CD4-positive, alpha-beta T cell treated with Interleukin-15 for 4 hours (primary cell): ENCODE results near the gene CX3CR1.
"Not testable (repeated sequence)": the region's sequence is repeated elsewhere in the genome, so short reads cannot be mapped to it uniquely, and the experiment has no call there.

ENCODE experiments used
- DNase-seq: peaks from one replicate; pipeline ENCODE4 v3.0.0-alpha.2; 2020; ENCODE audit warnings: low spot score

CX3CR1 gene

GRCh38 chr3:39267631-39268548 lies 11.9 kb downstream of the CX3CR1 start:
- DNase-seq = peak; percentile 83

- DNase-seq = no peak
Observed at GRCh38 chr3:39264053-39264452, 15.8 kb downstream of the CX3CR1 start.

GRCh38 chr3:39263576-39263975 lies 16.3 kb downstream of the CX3CR1 start:
- no peak for DNase-seq

GRCh38 chr3:39262846-39263245 lies 17.0 kb downstream of the CX3CR1 start:
- DNase-seq = no peak

GRCh38 chr3:39261726-39262125 lies 18.1 kb downstream of the CX3CR1 start:
- DNase-seq = no peak

- DNase-seq = peak; percentile 68
Observed at GRCh38 chr3:39260957-39261356, 18.9 kb downstream of the CX3CR1 start.

GRCh38 chr3:39260318-39260717 lies 19.5 kb downstream of the CX3CR1 start:
- no peak for DNase-seq

- no peak for DNase-seq
Observed at GRCh38 chr3:39255503-39256325, 24.1 kb downstream of the CX3CR1 start.

GRCh38 chr3:39254806-39255449 lies 24.9 kb downstream of the CX3CR1 start:
- no peak for DNase-seq

- DNase-seq = no peak
Observed at GRCh38 chr3:39251576-39251975, 28.3 kb downstream of the CX3CR1 start.

GRCh38 chr3:39250116-39250747 lies 29.6 kb downstream of the CX3CR1 start:
- no peak for DNase-seq

- no peak for DNase-seq
Observed at GRCh38 chr3:39249453-39250115, 30.3 kb downstream of the CX3CR1 start.

GRCh38 chr3:39241561-39241960 lies 38.3 kb downstream of the CX3CR1 start:
- DNase-seq = no peak

GRCh38 chr3:39237027-39237426 lies 42.8 kb downstream of the CX3CR1 start:
- DNase-seq = no peak

- DNase-seq = peak; percentile 68
Observed at GRCh38 chr3:39234651-39235050, 45.2 kb downstream of the CX3CR1 start.

- no peak for DNase-seq
Observed at GRCh38 chr3:39232859-39233258, 47.0 kb downstream of the CX3CR1 start.

- DNase-seq = no peak
Observed at GRCh38 chr3:39230453-39230852, 49.4 kb downstream of the CX3CR1 start.

- DNase-seq = no peak
Observed at GRCh38 chr3:39228496-39228895, 51.3 kb downstream of the CX3CR1 start.

GRCh38 chr3:39227596-39227995 lies 52.2 kb downstream of the CX3CR1 start:
- not testable (repeated sequence) for DNase-seq

- DNase-seq = no peak
Observed at GRCh38 chr3:39226106-39226741, 53.6 kb downstream of the CX3CR1 start.

- DNase-seq = no peak
Observed at GRCh38 chr3:39224288-39224687, 55.5 kb downstream of the CX3CR1 start.
